Activated naive CD4-positive, alpha-beta T cell treated with anti-CD3 and anti-CD28 coated beads, Interleukin-2, amount 50 U/mL, for 24 hours (primary cell): ENCODE data around the gene LEPROT.

Experiments
- H3K27ac Mint-ChIP-seq: one replicate; pipeline ENCODE4 v1.8.0; 2021; ENCODE audit warnings: mild to moderate bottlenecking, mixed read lengths
- H3K27me3 Mint-ChIP-seq: one replicate; pipeline ENCODE4 v1.8.0; 2021; ENCODE audit warnings: mixed read lengths
- H3K36me3 Mint-ChIP-seq: one replicate; pipeline ENCODE4 v1.8.0; 2021; ENCODE audit warnings: mixed read lengths
- H3K4me1 Mint-ChIP-seq: one replicate; pipeline ENCODE4 v1.8.0; 2021; ENCODE audit warnings: mixed read lengths
- H3K4me3 Mint-ChIP-seq: one replicate; pipeline ENCODE4 v1.8.0; 2021; ENCODE audit warnings: mild to moderate bottlenecking, mixed read lengths
- H3K9me3 Mint-ChIP-seq: one replicate; pipeline ENCODE4 v1.8.0; 2021; ENCODE audit warnings: mixed read lengths

The LEPROT gene

DNA sequence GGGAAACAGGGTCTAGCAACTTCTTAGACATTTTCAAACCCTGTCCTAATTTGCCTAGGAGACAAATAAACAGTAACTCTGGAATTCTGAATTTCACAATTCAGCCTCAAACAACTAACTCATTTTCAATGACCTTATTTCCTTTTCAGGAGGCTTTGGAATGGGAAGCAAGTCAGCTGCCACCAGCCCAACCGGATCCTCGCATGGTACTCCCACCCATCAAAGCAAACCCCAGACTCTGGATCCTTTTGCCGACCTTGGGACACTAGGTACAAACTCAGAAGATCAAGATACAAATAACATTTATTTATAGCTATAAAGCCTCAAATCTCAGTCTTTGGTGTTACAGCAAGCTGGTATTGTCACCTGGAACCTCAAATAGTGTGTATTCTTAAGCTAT is 18.9 kb upstream of the LEPROT start:
- Mint-ChIP-seq H3K27me3 (no peaks in the 10 kb centered on the region), H3K4me3 (no peak overlapping the region), H3K9me3 (no peaks in the 10 kb centered on the region), H3K27ac (no peak overlapping the region), H3K36me3 (peaks cover 3% of the 10 kb centered on the region), H3K4me1 (no peaks in the 10 kb centered on the region)

- Mint-ChIP-seq H3K27ac (no peak overlapping the region), H3K4me1 (no peaks in the 10 kb centered on the region), H3K4me3 (no peak overlapping the region), H3K9me3 (no peaks in the 10 kb centered on the region), H3K36me3 (peaks cover 4% of the 10 kb centered on the region), H3K27me3 (no peaks in the 10 kb centered on the region)
Observed at GRCh38 chr1:65404941-65405340, 15.5 kb upstream of the LEPROT start.

DNA sequence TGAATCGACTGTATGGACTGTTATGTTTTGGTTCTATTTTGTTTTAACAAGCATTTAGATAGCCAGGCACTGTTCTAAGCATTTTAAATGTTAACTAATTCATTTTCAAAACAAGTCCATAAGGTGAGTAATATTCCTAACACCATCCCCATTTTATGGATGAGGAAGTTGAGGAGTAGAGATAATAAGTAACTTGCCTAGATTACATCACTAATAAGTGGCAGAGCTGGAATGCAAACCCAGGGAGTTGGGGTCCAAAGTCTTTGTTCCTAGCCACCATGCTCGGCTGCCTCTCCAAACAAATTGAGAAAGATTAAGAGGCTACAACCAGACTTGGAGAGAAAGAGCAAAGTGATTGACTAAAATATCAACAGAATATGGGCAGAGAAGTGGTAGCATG is 12.6 kb upstream of the LEPROT start:
- H3K36me3 Mint-ChIP-seq: peaks cover 7% of the 10 kb centered on the region
- no peak overlapping the region for H3K4me3 Mint-ChIP-seq
- H3K27ac Mint-ChIP-seq: no peak overlapping the region
- H3K27me3 Mint-ChIP-seq: peaks cover 4% of the 10 kb centered on the region
- H3K4me1 Mint-ChIP-seq: no peaks in the 10 kb centered on the region
- H3K9me3 Mint-ChIP-seq: no peaks in the 10 kb centered on the region

DNA sequence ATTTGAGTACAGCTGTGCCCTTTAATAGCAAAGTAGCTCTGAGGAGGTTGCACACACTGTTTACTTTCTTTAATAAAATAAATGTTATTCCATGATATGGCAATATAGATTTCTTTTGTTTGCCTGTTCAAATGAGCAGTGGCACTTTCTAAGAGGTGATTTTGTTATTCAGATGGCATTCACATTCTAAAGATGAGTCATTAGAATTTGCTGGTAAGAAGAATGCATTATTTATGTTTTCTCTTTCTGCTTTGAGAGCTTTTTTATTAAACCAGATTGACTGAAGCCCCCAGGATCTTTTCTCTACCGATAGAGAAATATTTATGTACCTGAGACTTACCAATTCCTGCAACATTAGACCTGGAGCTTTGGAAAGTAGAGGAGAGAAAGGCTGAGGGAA is 11.2 kb upstream of the LEPROT start:
- Mint-ChIP-seq H3K27ac (no peak overlapping the region), H3K4me1 (no peaks in the 10 kb centered on the region), H3K27me3 (peaks cover 4% of the 10 kb centered on the region), H3K4me3 (no peak overlapping the region), H3K9me3 (no peaks in the 10 kb centered on the region), H3K36me3 (peaks cover 7% of the 10 kb centered on the region)

GRCh38 chr1:65409816-65410326 is 10.6 kb upstream of the LEPROT start:
- Mint-ChIP-seq H3K27ac (no peak overlapping the region), H3K4me3 (no peak overlapping the region), H3K9me3 (no peaks in the 10 kb centered on the region), H3K27me3 (peaks cover 4% of the 10 kb centered on the region), H3K36me3 (peaks cover 7% of the 10 kb centered on the region), H3K4me1 (no peaks in the 10 kb centered on the region)

GRCh38 chr1:65412256-65412983 is 8.0 kb upstream of the LEPROT start:
- no peaks in the 10 kb centered on the region for H3K4me1 Mint-ChIP-seq
- peaks cover 4% of the 10 kb centered on the region for H3K27me3 Mint-ChIP-seq
- no peak overlapping the region for H3K4me3 Mint-ChIP-seq
- H3K36me3 Mint-ChIP-seq: peaks cover 5% of the 10 kb centered on the region
- no peak overlapping the region for H3K27ac Mint-ChIP-seq
- no peaks in the 10 kb centered on the region for H3K9me3 Mint-ChIP-seq

GRCh38 chr1:65412984-65413375 is 7.5 kb upstream of the LEPROT start:
- Mint-ChIP-seq H3K4me1 (no peaks in the 10 kb centered on the region), H3K27ac (no peak overlapping the region), H3K4me3 (no peak overlapping the region), H3K36me3 (peaks cover 5% of the 10 kb centered on the region), H3K9me3 (no peaks in the 10 kb centered on the region), H3K27me3 (peaks cover 4% of the 10 kb centered on the region)

DNA sequence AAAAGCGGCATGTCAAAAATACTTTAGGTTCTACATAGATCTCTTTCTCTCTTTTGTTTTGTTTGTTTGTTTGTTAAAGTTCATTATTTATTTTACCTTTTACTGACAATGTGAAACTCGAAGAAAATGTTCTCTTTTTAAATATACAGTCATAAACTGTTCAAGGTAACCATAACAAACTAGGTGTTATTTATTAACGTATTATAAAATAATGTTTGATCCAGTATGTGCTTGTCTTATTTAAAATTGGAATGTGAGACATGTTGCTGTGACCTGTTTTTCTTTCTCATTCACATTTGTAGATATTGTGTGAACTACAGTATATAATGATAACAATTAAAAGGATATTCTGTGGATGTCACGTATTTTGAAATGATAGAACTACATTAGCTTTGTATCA is 5.9 kb upstream of the LEPROT start:
- Mint-ChIP-seq H3K27ac (no peak overlapping the region), H3K9me3 (no peaks in the 10 kb centered on the region), H3K4me1 (peaks cover 8% of the 10 kb centered on the region), H3K36me3 (peaks cover 5% of the 10 kb centered on the region), H3K4me3 (no peak overlapping the region), H3K27me3 (peaks cover 4% of the 10 kb centered on the region)

- peaks cover 2% of the 10 kb centered on the region for H3K27me3 Mint-ChIP-seq
- peaks cover 14% of the 10 kb centered on the region for H3K4me1 Mint-ChIP-seq
- H3K36me3 Mint-ChIP-seq: peaks cover 3% of the 10 kb centered on the region
- no peak overlapping the region for H3K27ac Mint-ChIP-seq
- no peak overlapping the region for H3K4me3 Mint-ChIP-seq
- no peaks in the 10 kb centered on the region for H3K9me3 Mint-ChIP-seq
Observed at GRCh38 chr1:65416767-65417166, 3.7 kb upstream of the LEPROT start.

GRCh38 chr1:65417729-65418128 is 2.7 kb upstream of the LEPROT start:
- Mint-ChIP-seq H3K27me3 (no peaks in the 10 kb centered on the region), H3K4me3 (no peak overlapping the region), H3K27ac (no peak overlapping the region), H3K4me1 (peaks cover 14% of the 10 kb centered on the region), H3K36me3 (no peaks in the 10 kb centered on the region), H3K9me3 (no peaks in the 10 kb centered on the region)

DNA sequence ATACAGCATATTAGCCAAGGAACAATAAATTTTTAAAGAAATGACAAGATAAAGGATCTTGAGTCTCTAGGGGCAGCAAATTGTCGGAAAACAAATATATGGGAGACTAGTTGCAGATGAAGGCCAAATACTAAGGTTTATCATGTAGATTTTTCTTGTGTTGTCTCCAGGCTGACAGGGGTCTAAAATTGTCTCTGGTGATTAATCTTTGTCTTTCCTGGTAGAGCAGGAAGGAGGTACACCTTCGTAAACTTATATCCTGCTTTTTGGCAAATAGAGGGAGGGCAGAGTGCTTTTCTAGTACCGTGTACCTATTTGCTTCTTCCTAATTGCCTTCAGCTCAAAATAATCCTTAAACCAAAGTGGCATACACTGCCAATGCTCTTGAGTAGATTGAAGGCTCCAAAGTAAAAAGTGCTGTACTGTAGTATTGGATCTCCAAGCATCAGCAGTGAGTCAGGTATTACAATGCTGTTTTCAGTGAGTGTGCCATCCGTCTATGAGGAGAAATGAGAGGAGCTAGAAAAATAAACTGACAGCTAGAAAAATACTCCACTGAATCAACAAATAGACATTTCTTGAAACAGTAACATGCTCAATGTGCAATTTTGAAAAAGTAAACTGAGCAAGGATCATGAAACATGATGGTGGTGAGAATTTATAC is 1.8 kb upstream of the LEPROT start:
- Mint-ChIP-seq H3K36me3 (no peaks in the 10 kb centered on the region), H3K4me3 (peak overlapping the region; percentile 2), H3K4me1 (peaks cover 14% of the 10 kb centered on the region), H3K27me3 (no peaks in the 10 kb centered on the region), H3K27ac (no peak overlapping the region), H3K9me3 (no peaks in the 10 kb centered on the region)

DNA sequence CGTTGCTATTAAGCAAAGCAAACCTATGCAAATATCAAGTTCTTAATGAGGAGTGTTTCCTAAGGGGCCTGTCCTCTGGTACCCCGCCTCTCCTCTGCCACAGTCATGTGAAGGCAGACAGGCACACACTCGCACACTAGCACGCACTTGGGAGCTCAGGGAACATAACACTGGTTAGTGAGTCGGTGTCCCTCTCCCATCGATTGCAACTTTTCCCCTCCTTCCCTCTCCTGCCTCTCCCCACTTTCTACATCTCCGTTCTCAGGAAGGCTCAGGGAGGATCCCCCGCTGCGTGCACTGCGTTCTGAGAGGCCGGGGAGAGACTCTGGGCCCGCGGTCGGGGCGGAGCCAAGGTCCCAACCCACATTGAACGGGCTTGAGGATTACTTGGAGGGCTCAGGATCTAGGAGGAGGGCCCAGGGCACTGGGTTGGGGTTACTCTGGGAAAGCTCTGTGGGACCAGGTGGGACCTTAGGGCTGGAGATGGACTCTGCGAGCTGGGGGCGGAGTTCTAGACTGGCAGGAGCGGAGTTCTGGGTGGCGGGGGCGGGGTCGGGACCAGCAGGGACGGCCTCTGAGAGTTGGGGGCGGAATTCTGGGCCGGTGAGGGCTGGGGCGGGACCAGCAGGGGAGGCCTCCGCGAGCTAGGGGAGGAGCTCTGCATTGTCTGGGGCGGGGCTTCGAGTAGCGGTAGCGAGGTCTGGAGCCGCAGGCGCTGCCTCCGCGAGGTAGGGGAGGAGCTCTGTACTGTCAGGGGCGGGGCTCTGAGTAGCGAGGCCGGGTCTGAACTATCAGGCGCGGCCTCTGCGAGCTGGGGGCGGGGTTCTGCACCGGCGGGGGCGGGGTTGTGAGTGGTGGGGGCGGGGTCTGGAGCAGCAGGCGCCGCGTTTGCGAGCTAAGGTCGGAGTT is 533 bp upstream of the LEPROT start:
- peaks cover 4% of the 10 kb centered on the region for H3K36me3 Mint-ChIP-seq
- no peaks in the 10 kb centered on the region for H3K27me3 Mint-ChIP-seq
- H3K4me1 Mint-ChIP-seq: peaks cover 14% of the 10 kb centered on the region
- peak overlapping the region; percentile 80 for H3K27ac Mint-ChIP-seq
- peak overlapping the region; percentile 88 for H3K4me3 Mint-ChIP-seq
- H3K9me3 Mint-ChIP-seq: no peaks in the 10 kb centered on the region

DNA sequence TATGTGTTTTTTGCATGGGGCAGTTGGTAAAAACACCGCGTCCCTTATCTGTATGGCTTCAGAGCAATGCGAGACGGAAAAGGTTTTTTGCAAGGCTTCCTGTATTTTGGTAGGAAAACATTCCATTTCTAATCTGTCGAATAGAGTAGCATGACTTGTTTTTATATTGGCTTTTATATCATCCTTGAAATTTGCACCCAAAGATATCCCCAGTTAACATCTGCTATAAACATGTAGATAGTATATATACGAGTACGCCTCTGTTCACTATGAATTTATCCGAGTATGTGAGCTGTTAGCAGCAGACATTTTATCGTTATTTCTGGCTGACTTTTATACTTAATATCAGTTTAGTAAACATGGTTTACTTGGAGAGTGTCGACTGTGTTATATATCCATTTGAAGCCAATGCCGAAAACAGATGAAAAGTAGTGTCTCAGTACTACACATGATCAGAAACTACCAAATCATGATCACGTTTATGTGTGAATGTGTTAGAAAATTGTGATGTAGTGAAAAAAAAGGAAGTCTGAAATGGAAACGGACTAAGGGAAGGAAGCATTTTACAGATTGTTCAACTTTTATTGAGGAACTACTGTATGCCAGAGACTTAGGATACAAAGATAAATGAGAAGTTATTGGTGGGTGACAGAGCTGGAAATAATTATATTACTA is 1.0 kb downstream of the LEPROT start:
- H3K9me3 Mint-ChIP-seq: no peaks in the 10 kb centered on the region
- H3K27ac Mint-ChIP-seq: no peak overlapping the region

GRCh38 chr1:65422241-65423203 is 2.1 kb downstream of the LEPROT start:
- Mint-ChIP-seq H3K9me3 (no peaks in the 10 kb centered on the region), H3K27me3 (no peaks in the 10 kb centered on the region), H3K4me1 (peaks cover 14% of the 10 kb centered on the region), H3K36me3 (peaks cover 13% of the 10 kb centered on the region), H3K27ac (no peak overlapping the region), H3K4me3 (no peak overlapping the region)

More for the DNA sequence above, 1.0 kb downstream of the LEPROT start:
- Mint-ChIP-seq H3K4me1 (peaks cover 14% of the 10 kb centered on the region), H3K36me3 (peaks cover 13% of the 10 kb centered on the region), H3K27me3 (no peaks in the 10 kb centered on the region), H3K4me3 (no peak overlapping the region)
